H9 (cell line): Measurements from ENCODE around the gene PRSS50. TPM values are rescaled to one million over a fixed set of nuclear protein-coding genes. Genes with fewer than 3 reads are reported as not detected.

ENCODE experiments used
- DNase-seq: peaks from one replicate; pipeline ENCODE4 v3.0.0-alpha.2; 2017
- H2AFZ ChIP-seq: one replicate; pipeline ENCODE4 v1.6.1; 2013; ENCODE audit warnings: mild to moderate bottlenecking, low read length, control low read depth, moderate library complexity
- H2AK5ac ChIP-seq: 2 replicates; pipeline ENCODE4 v1.6.1; 2013; ENCODE audit warnings: low read length, control low read depth, mixed read lengths; ENCODE audit not compliant: insufficient read length
- H2BK120ac ChIP-seq: one replicate; pipeline ENCODE4 v1.6.1; 2013; ENCODE audit warnings: low read depth, mild to moderate bottlenecking, low read length, control low read depth, inconsistent platforms; ENCODE audit not compliant: poor library complexity, severe bottlenecking
- H2BK12ac ChIP-seq: 2 replicates; pipeline ENCODE4 v1.6.1; 2013; ENCODE audit warnings: low read length, control low read depth, mixed read lengths, low read depth; ENCODE audit not compliant: insufficient read length
- H2BK15ac ChIP-seq: 2 replicates; pipeline ENCODE4 v1.6.1; 2013; ENCODE audit warnings: low read depth, low read length, control low read depth
- H2BK20ac ChIP-seq: one replicate; pipeline ENCODE4 v1.6.1; 2013; ENCODE audit warnings: low read depth, mild to moderate bottlenecking, low read length, control low read depth, inconsistent platforms; ENCODE audit not compliant: poor library complexity, severe bottlenecking
- H2BK5ac ChIP-seq: 2 replicates; pipeline ENCODE4 v1.6.1; 2013; ENCODE audit warnings: low read length, control low read depth, mixed read lengths; ENCODE audit not compliant: insufficient read length
- H3K14ac ChIP-seq: 2 replicates; pipeline ENCODE4 v1.6.1; 2013; ENCODE audit warnings: low read length, control low read depth; ENCODE audit not compliant: insufficient read depth
- H3K18ac ChIP-seq: 2 replicates; pipeline ENCODE4 v1.6.1; 2013; ENCODE audit warnings: low read depth, mild to moderate bottlenecking, mixed read lengths, low read length, control low read depth; ENCODE audit not compliant: insufficient read length
- H3K23ac ChIP-seq: 2 replicates; pipeline ENCODE4 v1.6.1; 2013; ENCODE audit warnings: low read length, control low read depth, mixed read lengths, low read depth; ENCODE audit not compliant: insufficient read length
- H3K23me2 ChIP-seq: 2 replicates; pipeline ENCODE4 v1.6.1; 2013; ENCODE audit warnings: low read depth, mild to moderate bottlenecking, mixed read lengths, low read length, control low read depth; ENCODE audit not compliant: insufficient read length, poor library complexity, severe bottlenecking
- H3K27ac ChIP-seq: 2 replicates; pipeline ENCODE4 v1.5.1; 2013; ENCODE audit warnings: low read length, control low read depth, mixed read lengths, low read depth; ENCODE audit not compliant: insufficient read length
- H3K27me3 ChIP-seq: 2 replicates; pipeline ENCODE4 v1.6.1; 2013; ENCODE audit warnings: low read length, control low read depth, inconsistent platforms; ENCODE audit not compliant: insufficient read depth
- H3K4ac ChIP-seq: 2 replicates; pipeline ENCODE4 v1.6.1; 2013; ENCODE audit warnings: low read depth, mild to moderate bottlenecking, control low read depth, inconsistent platforms, low read length, moderate library complexity
- H3K4me1 ChIP-seq: 2 replicates; pipeline ENCODE4 v1.6.1; 2013; ENCODE audit warnings: low read length, control low read depth, inconsistent platforms; ENCODE audit not compliant: insufficient read depth
- H3K4me2 ChIP-seq: 2 replicates; pipeline ENCODE4 v1.6.1; 2013; ENCODE audit warnings: low read length, control low read depth, mixed read lengths; ENCODE audit not compliant: insufficient read length, insufficient read depth
- H3K56ac ChIP-seq: 2 replicates; pipeline ENCODE4 v1.6.1; 2013; ENCODE audit warnings: low read depth, mild to moderate bottlenecking, mixed read lengths, low read length, control low read depth; ENCODE audit not compliant: insufficient read length
- H3K79me1 ChIP-seq: 2 replicates; pipeline ENCODE4 v1.6.1; 2013; ENCODE audit warnings: low read depth, mild to moderate bottlenecking, moderate library complexity, low read length, control low read depth, inconsistent platforms; ENCODE audit not compliant: insufficient read depth, poor library complexity, severe bottlenecking
- H3K79me2 ChIP-seq: 2 replicates; pipeline ENCODE4 v1.6.1; 2013; ENCODE audit warnings: low read length, control low read depth, inconsistent platforms; ENCODE audit not compliant: insufficient read depth
- H3K9ac ChIP-seq: 2 replicates; pipeline ENCODE4 v1.6.1; 2013; ENCODE audit warnings: low read length, control low read depth, mixed read lengths; ENCODE audit not compliant: insufficient read length; ENCODE audit errors: extremely low read depth
- H3K9me3 ChIP-seq: one replicate; pipeline ENCODE4 v1.6.1; 2013; ENCODE audit warnings: low read depth, low read length, inconsistent platforms; ENCODE audit not compliant: control insufficient read depth
- H3T11ph ChIP-seq: one replicate; pipeline ENCODE4 v1.6.1; 2013; ENCODE audit warnings: mild to moderate bottlenecking, low read length, control low read depth, inconsistent platforms
- H4K20me1 ChIP-seq: one replicate; pipeline ENCODE4 v1.6.1; 2013; ENCODE audit not compliant: control insufficient read depth, insufficient read length, insufficient read depth
- H4K5ac ChIP-seq: 2 replicates; pipeline ENCODE4 v1.6.1; 2013; ENCODE audit warnings: low read depth, mild to moderate bottlenecking, mixed read lengths, low read length, control low read depth; ENCODE audit not compliant: insufficient read length
- H4K8ac ChIP-seq: replicated peaks from 2 replicates; pipeline ENCODE4 v1.6.1; 2013; ENCODE audit warnings: low read length, control low read depth, mixed read lengths, low read depth; ENCODE audit not compliant: insufficient read length
- H4K91ac ChIP-seq: 2 replicates; pipeline ENCODE4 v1.6.1; 2013; ENCODE audit warnings: low read depth, mild to moderate bottlenecking, moderate library complexity, mixed read lengths, low read length, control low read depth; ENCODE audit not compliant: insufficient read length
- H3K27ac Mint-ChIP-seq, 3 experiments: 2 replicates in 2 of 3; 3 replicates in 1 of 3; pipeline ENCODE4 v1.8.0; 2020 to 2021; ENCODE audit warnings: mixed read lengths in 3 of 3, mild to moderate bottlenecking in 1 of 3, moderate library complexity in 1 of 3
- H3K27me3 Mint-ChIP-seq: 2 replicates; pipeline ENCODE4 v1.8.0; 2021; ENCODE audit warnings: low read depth, mild to moderate bottlenecking, moderate library complexity, mixed read lengths
- H3K36me3 Mint-ChIP-seq, 3 experiments: 2 replicates in 2 of 3; 3 replicates in 1 of 3; pipeline ENCODE4 v1.8.0; 2020 to 2021; ENCODE audit warnings: low read depth in 3 of 3, mixed read lengths in 3 of 3; ENCODE audit not compliant: insufficient read depth in 1 of 3
- H3K4me1 Mint-ChIP-seq, 2 experiments: 2 replicates each; pipeline ENCODE4 v1.8.0; 2020; ENCODE audit warnings: mixed read lengths in 2 of 2
- H3K4me3 Mint-ChIP-seq, 2 experiments: 2 replicates in 1 of 2; 3 replicates in 1 of 2; pipeline ENCODE4 v1.8.0; 2020 to 2021; ENCODE audit warnings: mild to moderate bottlenecking in 2 of 2, mixed read lengths in 2 of 2, moderate library complexity in 1 of 2
- H3K9me3 Mint-ChIP-seq, 2 experiments: 2 replicates in 1 of 2; 3 replicates in 1 of 2; pipeline ENCODE4 v1.8.0; 2020; ENCODE audit warnings: mild to moderate bottlenecking in 2 of 2, mixed read lengths in 2 of 2, moderate library complexity in 1 of 2
- WGBS: extraction: QIAGEN DNeasy Blood & Tissue Kit; methylation state at CpG from one replicate; pipeline ENCODE4 v1.1.7; 2013; ENCODE audit warnings: missing lambda C conversion rate, low lambda C conversion rate, mixed read lengths; ENCODE audit not compliant: insufficient read length; ENCODE audit errors: extremely low coverage; 5-methylcytosine and 5-hydroxymethylcytosine counted together
- total RNA-seq: library from RNA; stranded (reverse); gene quantifications from 2 replicates; pipeline ENCODE4 v1.2.1, GENCODE V29; 2021
- TF ChIP-seq, protein P1 (sequence below): fragments of 200-600 bp; sonication (generic); conservative IDR thresholded peaks from 3 replicates; pipeline ENCODE4 v1.8.0; 2021; ENCODE audit warnings: antibody characterized with exemption, mild to moderate bottlenecking

PRSS50 gene
- total RNA-seq, 1 experiment from 2014 or later, result 0.24 TPM

DNA sequence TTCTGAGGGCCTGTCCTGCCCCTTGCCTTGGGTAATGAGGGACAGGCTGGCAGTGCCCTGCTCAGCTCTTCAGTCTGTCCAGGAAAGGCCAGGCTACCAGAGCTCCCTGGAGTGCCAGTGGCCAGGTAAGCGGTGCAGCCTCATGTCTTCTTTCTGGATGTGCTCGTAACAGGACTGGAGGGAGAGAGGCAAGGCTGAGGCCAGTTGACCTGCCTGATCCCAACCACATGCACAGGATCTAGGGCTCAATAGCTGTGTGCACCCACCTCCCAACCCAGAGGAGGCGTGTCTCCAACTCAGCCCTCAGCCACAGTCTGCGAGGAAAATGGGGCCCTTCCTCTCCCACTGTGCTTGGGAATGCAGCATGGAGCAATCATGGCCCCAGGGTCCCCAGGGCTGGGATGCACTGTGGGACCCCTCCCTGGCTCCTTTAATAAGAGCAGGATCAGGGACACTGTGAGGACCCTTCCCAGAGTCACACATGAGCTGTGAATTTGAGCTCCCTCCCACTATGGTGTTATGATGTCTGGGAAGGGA is 46.7 kb downstream of the PRSS50 start:
- H3K23me2 ChIP-seq, result no peaks in the 10 kb centered on the region
- TF ChIP-seq, protein P1, sequence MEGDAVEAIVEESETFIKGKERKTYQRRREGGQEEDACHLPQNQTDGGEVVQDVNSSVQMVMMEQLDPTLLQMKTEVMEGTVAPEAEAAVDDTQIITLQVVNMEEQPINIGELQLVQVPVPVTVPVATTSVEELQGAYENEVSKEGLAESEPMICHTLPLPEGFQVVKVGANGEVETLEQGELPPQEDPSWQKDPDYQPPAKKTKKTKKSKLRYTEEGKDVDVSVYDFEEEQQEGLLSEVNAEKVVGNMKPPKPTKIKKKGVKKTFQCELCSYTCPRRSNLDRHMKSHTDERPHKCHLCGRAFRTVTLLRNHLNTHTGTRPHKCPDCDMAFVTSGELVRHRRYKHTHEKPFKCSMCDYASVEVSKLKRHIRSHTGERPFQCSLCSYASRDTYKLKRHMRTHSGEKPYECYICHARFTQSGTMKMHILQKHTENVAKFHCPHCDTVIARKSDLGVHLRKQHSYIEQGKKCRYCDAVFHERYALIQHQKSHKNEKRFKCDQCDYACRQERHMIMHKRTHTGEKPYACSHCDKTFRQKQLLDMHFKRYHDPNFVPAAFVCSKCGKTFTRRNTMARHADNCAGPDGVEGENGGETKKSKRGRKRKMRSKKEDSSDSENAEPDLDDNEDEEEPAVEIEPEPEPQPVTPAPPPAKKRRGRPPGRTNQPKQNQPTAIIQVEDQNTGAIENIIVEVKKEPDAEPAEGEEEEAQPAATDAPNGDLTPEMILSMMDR, result no peak
- H3K18ac ChIP-seq, result no peak overlapping the region
- H3K79me2 ChIP-seq, result no peaks in the 10 kb centered on the region
- H3K4me1 ChIP-seq, result no peaks in the 10 kb centered on the region
- H2BK5ac ChIP-seq, result no peak overlapping the region
- no peak overlapping the region for H2BK120ac ChIP-seq
- H2BK20ac ChIP-seq, result no peak overlapping the region
- Mint-ChIP-seq H3K27ac (no peak overlapping the region), H3K27me3 (no peaks in the 10 kb centered on the region; the same call in none of the 2 replicates), H3K4me1 (peaks cover 2 to 7% of the 10 kb centered on the region in 2 experiments; a peak in 3 of 4 replicates), H3K9me3 (no peaks in the 10 kb centered on the region), H3K36me3 (peaks cover 0 to 8% (median 0%) of the 10 kb centered on the region in 3 experiments; a peak in 2 of 7 replicates), H3K4me3 (no peak overlapping the region)
- no peak overlapping the region for H2BK15ac ChIP-seq
- H3K79me1 ChIP-seq, result no peaks in the 10 kb centered on the region
- no peak overlapping the region for H3K4ac ChIP-seq
- H3K14ac ChIP-seq, result no peak overlapping the region
- DNase-seq, result peak; percentile 21
- H2AK5ac ChIP-seq, result no peak overlapping the region
- H3K27me3 ChIP-seq, result no peaks in the 10 kb centered on the region
- H3K56ac ChIP-seq, result no peak overlapping the region
- no peak overlapping the region for H4K5ac ChIP-seq
- H3K9me3 ChIP-seq, result no peaks in the 10 kb centered on the region
- H3T11ph ChIP-seq, result no peak overlapping the region
- H3K9ac ChIP-seq, result no peak overlapping the region
- H4K8ac ChIP-seq, result no peak overlapping the region
- no peak overlapping the region for H3K27ac ChIP-seq
- no peak overlapping the region for H2BK12ac ChIP-seq
- H4K91ac ChIP-seq, result no peak overlapping the region
- H4K20me1 ChIP-seq, result no peaks in the 10 kb centered on the region
- H3K23ac ChIP-seq, result no peak overlapping the region
- no CpG with 5 or more reads among the region's 4 CpGs for WGBS
- H3K4me2 ChIP-seq, result no peak overlapping the region
- no peak overlapping the region for H2AFZ ChIP-seq
